SU-DHL-6 (cell line): ENCODE measurements around the gene DNAH9.

Experiments
- CTCF ChIP-seq: fragments of 200-600 bp; sonication (generic); IDR thresholded peaks from one replicate; pipeline ENCODE4 v1.5.1; 2017; ENCODE audit warnings: antibody characterized with exemption, mild to moderate bottlenecking, low read length, moderate library complexity; ENCODE audit not compliant: insufficient read depth, poor library complexity, severe bottlenecking
- EZH2phosphoT487 ChIP-seq: fragments of 200-600 bp; sonication (generic), shearing (Covaris generic); conservative IDR thresholded peaks from 2 replicates; pipeline ENCODE4 v1.6.1; 2018; ENCODE audit warnings: mild to moderate bottlenecking, antibody characterized with exemption, low read length, moderate library complexity, mixed read lengths

- no peak for TF ChIP-seq CTCF
- TF ChIP-seq EZH2phosphoT487, result no peak
Measured at GRCh38 chr17:11952610-11953009, 354.3 kb downstream of the DNAH9 start.
